ENCODE results near the gene PKD2L1.
"Not testable (repeated sequence)": the region's sequence is repeated elsewhere in the genome, so short reads cannot be mapped to it uniquely, and the experiment has no call there.

Gene PKD2L1

DNA sequence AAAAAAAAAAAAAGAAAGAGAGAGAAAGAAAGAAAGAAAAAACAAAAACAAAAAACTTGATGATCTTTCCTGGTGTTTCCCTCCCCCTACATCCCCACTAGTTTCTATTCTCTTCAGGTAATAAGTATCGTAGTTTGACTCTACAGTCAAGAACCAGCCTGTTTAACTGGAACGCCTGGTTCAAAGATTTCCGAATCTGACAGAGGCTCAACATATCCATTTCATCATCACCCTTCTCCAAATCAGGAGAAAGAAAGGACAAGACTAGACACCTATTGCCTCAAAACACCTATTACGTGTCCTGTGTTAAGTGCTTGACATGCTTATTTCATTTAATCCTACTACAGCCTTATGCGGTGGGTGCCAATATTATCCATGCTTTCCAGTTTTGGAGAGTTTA lies 23.2 kb downstream of the PKD2L1 start:
- Histone ChIP-seq H3K27ac (ENCODE audit: insufficient read depth, low read length, poor library complexity, severe bottlenecking) (no peak overlapping the region), H3K9me3 (ENCODE audit: control insufficient read depth, low read length) (no peaks in the 10 kb centered on the region), H3K27me3 (replicated peaks; ENCODE audit: control insufficient read depth, insufficient read depth, low read length, poor library complexity, severe bottlenecking) (no peaks in the 10 kb centered on the region), H3K4me3 (ENCODE audit: insufficient read depth, low read depth, low read length, poor library complexity, severe bottlenecking) (no peak overlapping the region), H3K4me1 (ENCODE audit: control insufficient read depth, insufficient read depth, low read length, poor library complexity, severe bottlenecking) (no peaks in the 10 kb centered on the region), H3K36me3 (ENCODE audit: control insufficient read depth, insufficient read depth, low read length) (no peaks in the 10 kb centered on the region)
- DNase-seq = no peak

DNA sequence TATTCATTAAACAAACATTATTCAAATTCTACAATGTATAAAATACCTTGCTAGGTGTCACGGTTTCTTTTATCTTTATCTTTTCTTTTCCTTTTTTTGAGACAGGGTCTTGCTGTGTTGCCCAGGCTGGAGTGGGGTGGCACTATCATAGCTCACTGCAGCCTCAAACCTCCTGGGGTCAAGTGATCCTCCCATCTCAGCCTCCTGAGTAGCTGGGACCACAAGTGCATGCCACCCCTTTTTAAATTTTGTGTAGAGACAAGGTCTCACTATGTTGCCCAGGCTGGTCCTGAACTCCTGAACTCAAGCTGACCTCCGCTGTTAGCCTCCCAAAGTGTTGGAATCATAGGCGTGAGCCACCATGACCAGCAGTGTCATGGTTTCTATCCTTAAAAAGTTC lies 25.6 kb downstream of the PKD2L1 start:
- H3K4me1 ChIP-seq (ENCODE audit: control insufficient read depth, insufficient read depth, low read length, poor library complexity, severe bottlenecking) = no peaks in the 10 kb centered on the region
- no peak overlapping the region for H3K27ac ChIP-seq (ENCODE audit: insufficient read depth, low read length, poor library complexity, severe bottlenecking)
- H3K36me3 ChIP-seq (ENCODE audit: control insufficient read depth, insufficient read depth, low read length) = no peaks in the 10 kb centered on the region
- no peaks in the 10 kb centered on the region for H3K27me3 ChIP-seq (replicated peaks; ENCODE audit: control insufficient read depth, insufficient read depth, low read length, poor library complexity, severe bottlenecking)
- no peak overlapping the region for H3K4me3 ChIP-seq (ENCODE audit: insufficient read depth, low read depth, low read length, poor library complexity, severe bottlenecking)
- DNase-seq = no peak
- H3K9me3 ChIP-seq (ENCODE audit: control insufficient read depth, low read length) = no peaks in the 10 kb centered on the region

DNA sequence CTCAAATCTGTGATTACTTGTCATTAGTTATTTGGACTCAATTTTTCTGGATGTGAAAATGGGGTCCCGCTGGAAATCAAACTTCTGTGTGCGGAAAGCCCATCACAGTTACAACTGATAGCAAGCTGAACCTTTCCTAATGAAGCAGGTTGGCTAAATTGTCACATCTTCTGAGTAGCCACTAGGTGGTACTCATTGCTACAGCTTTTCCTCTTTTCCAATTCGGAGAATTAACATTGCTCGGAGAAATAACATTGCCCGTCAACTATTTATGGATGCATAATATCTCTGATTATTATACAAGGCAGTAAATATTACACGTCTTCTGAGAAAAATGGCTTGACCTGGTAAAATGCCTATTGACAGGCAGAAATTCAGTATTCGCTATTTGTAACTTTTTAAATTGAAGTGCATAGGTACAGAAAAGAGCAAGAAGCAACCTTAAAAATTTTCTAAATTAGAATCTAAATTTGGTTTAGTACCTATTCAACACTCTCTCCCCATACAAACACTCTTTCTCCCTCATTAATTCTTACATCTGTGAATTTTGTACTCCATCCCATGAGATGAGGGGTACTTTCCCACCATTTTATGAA lies 26.2 kb downstream of the PKD2L1 start:
- Histone ChIP-seq H3K4me3 (ENCODE audit: insufficient read depth, low read depth, low read length, poor library complexity, severe bottlenecking) (no peak overlapping the region), H3K27ac (ENCODE audit: insufficient read depth, low read length, poor library complexity, severe bottlenecking) (no peak overlapping the region), H3K36me3 (ENCODE audit: control insufficient read depth, insufficient read depth, low read length) (no peaks in the 10 kb centered on the region), H3K4me1 (ENCODE audit: control insufficient read depth, insufficient read depth, low read length, poor library complexity, severe bottlenecking) (no peaks in the 10 kb centered on the region), H3K27me3 (replicated peaks; ENCODE audit: control insufficient read depth, insufficient read depth, low read length, poor library complexity, severe bottlenecking) (no peaks in the 10 kb centered on the region), H3K9me3 (ENCODE audit: control insufficient read depth, low read length) (no peaks in the 10 kb centered on the region)
- no peak for DNase-seq

DNA sequence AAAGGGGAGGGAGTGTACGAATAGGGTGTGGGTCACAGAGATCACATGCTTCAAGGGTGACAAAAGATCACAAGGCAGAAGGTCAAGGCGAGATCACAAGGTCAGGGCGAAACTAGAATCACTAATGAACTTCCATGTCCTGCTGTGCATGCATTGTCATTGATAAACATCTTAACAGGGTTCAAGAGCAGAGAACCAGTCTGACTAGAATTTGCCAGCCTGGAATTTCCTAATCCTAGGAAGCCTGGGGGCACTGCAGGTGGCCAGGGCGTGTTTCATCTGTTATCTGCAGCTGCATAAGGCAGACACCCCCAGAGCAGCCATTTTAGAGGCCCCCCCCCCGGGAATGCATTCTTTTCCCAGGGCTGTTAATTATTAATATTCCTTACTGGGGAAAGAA lies 28.9 kb downstream of the PKD2L1 start:
- H3K27ac ChIP-seq (ENCODE audit: insufficient read depth, low read length, poor library complexity, severe bottlenecking); H3K36me3 ChIP-seq (ENCODE audit: control insufficient read depth, insufficient read depth, low read length); DNase-seq; H3K4me3 ChIP-seq (ENCODE audit: insufficient read depth, low read depth, low read length, poor library complexity, severe bottlenecking); H3K27me3 ChIP-seq (replicated peaks; ENCODE audit: control insufficient read depth, insufficient read depth, low read length, poor library complexity, severe bottlenecking); H3K4me1 ChIP-seq (ENCODE audit: control insufficient read depth, insufficient read depth, low read length, poor library complexity, severe bottlenecking); H3K9me3 ChIP-seq (ENCODE audit: control insufficient read depth, low read length): not testable (repeated sequence)

GRCh38 chr10:100297242-100297641 lies 32.8 kb downstream of the PKD2L1 start:
- no peak for DNase-seq
- no peak overlapping the region for H3K4me3 ChIP-seq (ENCODE audit: insufficient read depth, low read depth, low read length, poor library complexity, severe bottlenecking)
- H3K27me3 ChIP-seq (replicated peaks; ENCODE audit: control insufficient read depth, insufficient read depth, low read length, poor library complexity, severe bottlenecking) = peaks cover 3% of the 10 kb centered on the region
- H3K4me1 ChIP-seq (ENCODE audit: control insufficient read depth, insufficient read depth, low read length, poor library complexity, severe bottlenecking) = no peaks in the 10 kb centered on the region
- H3K27ac ChIP-seq (ENCODE audit: insufficient read depth, low read length, poor library complexity, severe bottlenecking) = no peak overlapping the region
- H3K36me3 ChIP-seq (ENCODE audit: control insufficient read depth, insufficient read depth, low read length) = no peaks in the 10 kb centered on the region
- H3K9me3 ChIP-seq (ENCODE audit: control insufficient read depth, low read length) = no peaks in the 10 kb centered on the region

GRCh38 chr10:100293066-100293465 lies 37.0 kb downstream of the PKD2L1 start:
- Histone ChIP-seq H3K9me3 (ENCODE audit: control insufficient read depth, low read length) (no peaks in the 10 kb centered on the region), H3K36me3 (ENCODE audit: control insufficient read depth, insufficient read depth, low read length) (no peaks in the 10 kb centered on the region), H3K27ac (ENCODE audit: insufficient read depth, low read length, poor library complexity, severe bottlenecking) (no peak overlapping the region), H3K4me3 (ENCODE audit: insufficient read depth, low read depth, low read length, poor library complexity, severe bottlenecking) (no peak overlapping the region), H3K27me3 (replicated peaks; ENCODE audit: control insufficient read depth, insufficient read depth, low read length, poor library complexity, severe bottlenecking) (peaks cover 3% of the 10 kb centered on the region), H3K4me1 (ENCODE audit: control insufficient read depth, insufficient read depth, low read length, poor library complexity, severe bottlenecking) (no peaks in the 10 kb centered on the region)
- no peak for DNase-seq

DNA sequence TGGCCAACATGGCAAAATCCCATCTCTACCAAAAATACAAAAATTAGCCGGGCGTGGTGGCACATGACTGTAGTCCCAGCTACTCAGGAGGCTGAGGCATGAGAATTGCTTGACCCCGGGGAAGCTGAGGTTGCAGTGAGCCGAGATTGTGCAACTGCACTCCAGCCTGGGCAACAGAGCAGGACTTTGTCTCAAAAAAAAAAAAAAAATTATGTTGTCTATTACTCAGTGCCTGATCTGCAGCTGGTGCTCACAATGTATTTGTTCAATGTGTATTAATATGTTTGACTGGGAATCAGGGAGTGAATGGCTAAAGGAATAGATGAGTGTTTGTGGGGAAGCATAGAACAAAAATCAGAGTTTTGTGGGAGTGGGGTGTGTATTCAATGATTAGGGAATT lies 37.7 kb downstream of the PKD2L1 start:
- not testable (repeated sequence) for H3K27ac ChIP-seq (ENCODE audit: insufficient read depth, low read length, poor library complexity, severe bottlenecking); H3K36me3 ChIP-seq (ENCODE audit: control insufficient read depth, insufficient read depth, low read length); DNase-seq; H3K27me3 ChIP-seq (replicated peaks; ENCODE audit: control insufficient read depth, insufficient read depth, low read length, poor library complexity, severe bottlenecking); H3K4me1 ChIP-seq (ENCODE audit: control insufficient read depth, insufficient read depth, low read length, poor library complexity, severe bottlenecking); H3K9me3 ChIP-seq (ENCODE audit: control insufficient read depth, low read length); H3K4me3 ChIP-seq (ENCODE audit: insufficient read depth, low read depth, low read length, poor library complexity, severe bottlenecking)

DNA sequence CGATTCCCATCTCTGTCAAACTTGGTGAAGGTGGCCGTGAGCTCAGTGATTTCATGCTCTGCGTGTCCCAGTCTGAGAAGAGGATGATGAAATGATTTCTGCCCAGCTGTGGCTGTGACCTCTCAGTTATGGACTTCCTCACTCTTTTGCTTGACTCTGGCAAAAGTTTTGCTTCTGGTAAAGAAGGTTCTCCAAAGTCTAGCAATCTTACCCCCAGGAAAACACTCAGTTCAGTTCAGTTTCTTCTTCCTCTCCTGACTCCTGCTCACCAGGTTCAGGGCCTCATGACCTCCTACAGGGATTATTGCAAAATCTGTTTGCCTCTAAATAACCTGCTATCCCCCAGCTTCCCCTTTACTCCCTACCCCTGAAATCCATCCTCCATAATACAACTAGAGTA lies 38.7 kb downstream of the PKD2L1 start:
- no peak for DNase-seq

GRCh38 chr10:100289641-100290040 lies 40.4 kb downstream of the PKD2L1 start:
- Histone ChIP-seq H3K27me3 (replicated peaks; ENCODE audit: control insufficient read depth, insufficient read depth, low read length, poor library complexity, severe bottlenecking) (peaks cover 3% of the 10 kb centered on the region), H3K4me1 (ENCODE audit: control insufficient read depth, insufficient read depth, low read length, poor library complexity, severe bottlenecking) (peaks cover 11% of the 10 kb centered on the region), H3K27ac (ENCODE audit: insufficient read depth, low read length, poor library complexity, severe bottlenecking) (no peak overlapping the region), H3K36me3 (ENCODE audit: control insufficient read depth, insufficient read depth, low read length) (no peaks in the 10 kb centered on the region), H3K9me3 (ENCODE audit: control insufficient read depth, low read length) (no peaks in the 10 kb centered on the region), H3K4me3 (ENCODE audit: insufficient read depth, low read depth, low read length, poor library complexity, severe bottlenecking) (no peak overlapping the region)
- DNase-seq = no peak

More for the DNA sequence above, 38.7 kb downstream of the PKD2L1 start:
- H3K4me1 ChIP-seq (ENCODE audit: control insufficient read depth, insufficient read depth, low read length, poor library complexity, severe bottlenecking) = peaks cover 5% of the 10 kb centered on the region
- H3K27me3 ChIP-seq (replicated peaks; ENCODE audit: control insufficient read depth, insufficient read depth, low read length, poor library complexity, severe bottlenecking) = peaks cover 3% of the 10 kb centered on the region
- H3K27ac ChIP-seq (ENCODE audit: insufficient read depth, low read length, poor library complexity, severe bottlenecking) = no peak overlapping the region
- no peaks in the 10 kb centered on the region for H3K36me3 ChIP-seq (ENCODE audit: control insufficient read depth, insufficient read depth, low read length)
- H3K4me3 ChIP-seq (ENCODE audit: insufficient read depth, low read depth, low read length, poor library complexity, severe bottlenecking) = no peak overlapping the region
- no peaks in the 10 kb centered on the region for H3K9me3 ChIP-seq (ENCODE audit: control insufficient read depth, low read length)

DNA sequence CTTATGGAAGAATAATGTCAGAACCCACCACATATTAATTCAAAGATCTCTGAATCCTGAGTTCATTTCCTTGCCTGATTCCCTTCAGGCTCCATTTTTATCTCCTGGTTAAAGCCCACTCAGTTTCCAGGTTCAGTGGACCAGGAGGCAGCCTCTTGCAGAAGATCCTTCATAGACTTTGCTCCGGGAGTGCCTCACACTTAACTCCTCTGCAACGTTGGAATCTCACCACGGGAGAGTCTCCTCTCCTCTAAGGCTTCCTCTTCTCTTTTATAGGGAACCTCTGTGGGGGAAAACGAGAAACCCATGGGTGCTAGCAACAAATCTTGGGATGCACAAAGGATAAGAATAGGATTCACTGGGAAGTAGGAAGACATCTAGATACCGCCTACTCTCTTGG lies 41.8 kb downstream of the PKD2L1 start:
- Histone ChIP-seq H3K27me3 (replicated peaks; ENCODE audit: control insufficient read depth, insufficient read depth, low read length, poor library complexity, severe bottlenecking) (peaks cover 3% of the 10 kb centered on the region), H3K9me3 (ENCODE audit: control insufficient read depth, low read length) (no peaks in the 10 kb centered on the region), H3K4me1 (ENCODE audit: control insufficient read depth, insufficient read depth, low read length, poor library complexity, severe bottlenecking) (peaks cover 11% of the 10 kb centered on the region), H3K4me3 (ENCODE audit: insufficient read depth, low read depth, low read length, poor library complexity, severe bottlenecking) (no peak overlapping the region), H3K27ac (ENCODE audit: insufficient read depth, low read length, poor library complexity, severe bottlenecking) (no peak overlapping the region), H3K36me3 (ENCODE audit: control insufficient read depth, insufficient read depth, low read length) (no peaks in the 10 kb centered on the region)
- no peak for DNase-seq
